H1 (cell line): Measurements from ENCODE around the gene TGFBR2. TPM values are rescaled to one million over a fixed set of nuclear protein-coding genes. Genes with fewer than 3 reads are reported as not detected.

Experiments
- CTCF ChIA-PET: fragments of 300-600 bp; sonication (Branson Sonifier 250); formaldehyde crosslinking; loops from one replicate; lab custom pipeline; 2021; ENCODE audit not compliant: partially characterized antibody; lab: Charles Lee
- POLR2A ChIA-PET: fragments of 300-600 bp; sonication (Branson Sonifier 250); formaldehyde crosslinking; loops from one replicate; lab custom pipeline; 2021; ENCODE audit warnings: inconsistent platforms; ENCODE audit not compliant: partially characterized antibody; lab: Charles Lee
- DNase-seq, 2 experiments: peaks; one replicate each; pipeline versions ENCODE4 v3.0.0 to v3.0.0-alpha.2; 2010 to 2022; ENCODE audit warnings: low spot score in 2 of 2, low read depth in 1 of 2, mixed read lengths in 1 of 2
- FAIRE-seq: peaks from 2 replicates; lab custom pipeline; 2011; peaks lifted over from hg19 to GRCh38; lab: Jason Lieb, UNC
- H2AFZ ChIP-seq: 2 replicates; pipeline ENCODE4 v1.8.1; 2012; ENCODE audit warnings: low read length, inconsistent platforms
- H2AK5ac ChIP-seq: 2 replicates; pipeline ENCODE4 v1.6.1; 2013; ENCODE audit warnings: low read depth, low read length
- H2BK120ac ChIP-seq: replicated peaks from 2 replicates; pipeline ENCODE3; 2013; ENCODE audit warnings: low read depth, low read length, inconsistent platforms
- H2BK12ac ChIP-seq: 2 replicates; pipeline ENCODE4 v1.6.1; 2013; ENCODE audit warnings: low read depth, low read length
- H2BK15ac ChIP-seq: 2 replicates; pipeline ENCODE4 v1.6.1; 2013; ENCODE audit warnings: low read length
- H2BK20ac ChIP-seq: 2 replicates; pipeline ENCODE4 v1.6.1; 2013; ENCODE audit warnings: low read length
- H2BK5ac ChIP-seq: 2 replicates; pipeline ENCODE4 v1.6.1; 2013; ENCODE audit warnings: low read depth, low read length
- H3K14ac ChIP-seq: 2 replicates; pipeline ENCODE4 v1.6.1; 2013; ENCODE audit warnings: inconsistent platforms; ENCODE audit not compliant: insufficient read length
- H3K18ac ChIP-seq: 2 replicates; pipeline ENCODE4 v1.6.1; 2013; ENCODE audit warnings: low read length; ENCODE audit errors: extremely low read depth
- H3K23ac ChIP-seq: 2 replicates; pipeline ENCODE4 v1.6.1; 2013; ENCODE audit warnings: inconsistent platforms; ENCODE audit not compliant: insufficient read length
- H3K23me2 ChIP-seq: 2 replicates; pipeline ENCODE4 v1.6.1; 2013; ENCODE audit warnings: low read depth, low read length
- H3K27ac ChIP-seq: 2 replicates; pipeline ENCODE4 v1.6.1; 2011; ENCODE audit warnings: low read depth, low read length, inconsistent platforms
- H3K27me3 ChIP-seq, 4 experiments: replicated peaks in 1 of 4; 1 replicate in 1 of 4; 2 replicates in 3 of 4; pipeline versions ENCODE4 v1.6.1 to v1.8.1; 2011 to 2013; ENCODE audit warnings: low read length in 3 of 4, mild to moderate bottlenecking in 3 of 4, inconsistent platforms in 2 of 4, mixed read lengths in 2 of 4, moderate library complexity in 1 of 4; ENCODE audit not compliant: control insufficient read depth in 3 of 4, insufficient read depth in 3 of 4; ENCODE audit errors: extremely low read depth in 1 of 4
- H3K36me3 ChIP-seq, 4 experiments: 2 replicates each; pipeline versions ENCODE4 v1.6.1 to v1.8.1; 2011 to 2013; ENCODE audit warnings: mild to moderate bottlenecking in 4 of 4, low read length in 3 of 4, moderate library complexity in 2 of 4, control low read depth in 1 of 4, inconsistent platforms in 1 of 4; ENCODE audit not compliant: insufficient read depth in 4 of 4, control insufficient read depth in 2 of 4
- H3K4ac ChIP-seq: replicated peaks from 2 replicates; pipeline ENCODE3; 2013; ENCODE audit warnings: low read length, low read depth, mixed read lengths, inconsistent platforms; ENCODE audit not compliant: insufficient read length
- H3K4me1 ChIP-seq, 4 experiments: replicated peaks in 1 of 4; 1 replicate in 1 of 4; 2 replicates in 3 of 4; pipeline versions ENCODE4 v1.6.1 to v1.8.1; 2011 to 2013; ENCODE audit warnings: low read length in 3 of 4, inconsistent platforms in 2 of 4, mixed read lengths in 1 of 4; ENCODE audit not compliant: insufficient read depth in 4 of 4, control insufficient read depth in 3 of 4
- H3K4me2 ChIP-seq, 2 experiments: 2 replicates each; pipeline versions ENCODE4 v1.6.1 to v1.8.1; 2011 to 2013; ENCODE audit warnings: low read depth in 2 of 2, low read length in 2 of 2, control low read depth in 1 of 2, inconsistent platforms in 1 of 2, mild to moderate bottlenecking in 1 of 2; ENCODE audit not compliant: insufficient read depth in 1 of 2
- H3K4me3 ChIP-seq, 4 experiments: fragments of 200-600, 300-600 bp in 1 of 4; sonication (generic), shearing (Covaris generic), sonication (Bioruptor Twin) in 1 of 4; 2 replicates each; pipeline versions ENCODE4 v1.5.1 to v1.8.1; 2011 to 2016; ENCODE audit warnings: low read length in 4 of 4, low read depth in 3 of 4, control low read depth in 2 of 4, inconsistent platforms in 2 of 4, mild to moderate bottlenecking in 2 of 4, mixed read lengths in 1 of 4, moderate library complexity in 1 of 4; ENCODE audit not compliant: insufficient read depth in 2 of 4; ENCODE audit errors: extremely low read depth in 1 of 4
- H3K56ac ChIP-seq: replicated peaks from 2 replicates; pipeline ENCODE3; 2013; ENCODE audit warnings: low read depth, mild to moderate bottlenecking, mixed read lengths, low read length, inconsistent platforms; ENCODE audit not compliant: insufficient read length
- H3K79me1 ChIP-seq: 2 replicates; pipeline ENCODE4 v1.6.1; 2013; ENCODE audit warnings: low read depth, low read length, control low read depth
- H3K79me2 ChIP-seq, 2 experiments: 2 replicates each; pipeline versions ENCODE4 v1.6.1 to v1.8.1; 2012 to 2013; ENCODE audit warnings: low read length in 2 of 2, mild to moderate bottlenecking in 2 of 2, inconsistent platforms in 1 of 2; ENCODE audit not compliant: insufficient read depth in 2 of 2, control insufficient read depth in 1 of 2
- H3K9ac ChIP-seq, 4 experiments: replicated peaks in 1 of 4; 1 replicate in 1 of 4; 2 replicates in 3 of 4; pipeline versions ENCODE4 v1.6.1 to v1.8.1; 2011 to 2013; ENCODE audit warnings: low read depth in 3 of 4, low read length in 3 of 4, control low read depth in 2 of 4, mild to moderate bottlenecking in 2 of 4, moderate library complexity in 2 of 4, inconsistent platforms in 1 of 4; ENCODE audit errors: extremely low read depth in 1 of 4
- H3K9me3 ChIP-seq, 2 experiments: 2 replicates each; pipeline versions ENCODE4 v1.6.1 to v1.8.1; 2012 to 2013; ENCODE audit warnings: mild to moderate bottlenecking in 2 of 2, moderate library complexity in 2 of 2, control low read depth in 1 of 2, inconsistent platforms in 1 of 2, low read depth in 1 of 2, low read length in 1 of 2, mixed read lengths in 1 of 2; ENCODE audit not compliant: insufficient read depth in 2 of 2
- H4K20me1 ChIP-seq, 2 experiments: replicated peaks in 1 of 2; 2 replicates each; pipeline versions ENCODE3 to v1.8.1; 2011 to 2013; ENCODE audit warnings: inconsistent platforms in 2 of 2, low read length in 2 of 2, mild to moderate bottlenecking in 1 of 2; ENCODE audit not compliant: insufficient read depth in 2 of 2, control insufficient read depth in 1 of 2
- H4K5ac ChIP-seq: 2 replicates; pipeline ENCODE4 v1.6.1; 2013; ENCODE audit warnings: low read length, low read depth, mixed read lengths, inconsistent platforms; ENCODE audit not compliant: insufficient read length
- H4K8ac ChIP-seq: 2 replicates; pipeline ENCODE4 v1.8.0; 2013; ENCODE audit warnings: mild to moderate bottlenecking, moderate library complexity, low read length, inconsistent platforms; ENCODE audit not compliant: insufficient read depth; ENCODE audit errors: extremely low read depth
- H4K91ac ChIP-seq: replicated peaks from 2 replicates; pipeline ENCODE3; 2013; ENCODE audit warnings: low read length, mixed read lengths, inconsistent platforms; ENCODE audit not compliant: insufficient read length
- JUN ChIP-seq: IDR thresholded peaks from 2 replicates; pipeline ENCODE4 v1.6.1; 2011; ENCODE audit warnings: low read depth, mild to moderate bottlenecking, improper control_type of control experiment, low read length
- KDM1A ChIP-seq: fragments of 200-600, 300-600 bp; sonication (generic); IDR thresholded peaks from 2 replicates; pipeline ENCODE4 v1.7.1; 2016; ENCODE audit warnings: mild to moderate bottlenecking, low read length, borderline replicate concordance
- RNF2 ChIP-seq: fragments of 200-900, 300-1000 bp; sonication (generic); IDR thresholded peaks from 2 replicates; pipeline ENCODE4 v1.7.1; 2016; ENCODE audit warnings: borderline replicate concordance, low read depth, mild to moderate bottlenecking, antibody characterized with exemption, low read length; ENCODE audit not compliant: poor library complexity, severe bottlenecking; ENCODE audit errors: missing control alignments
- WGBS, 2 experiments: shearing (Covaris generic) in 1 of 2; methylation state at CpG; one replicate each; pipeline versions ENCODE4 v1.1.6 to v1.1.7; 2013 to 2015; ENCODE audit warnings: low lambda C conversion rate in 2 of 2, mixed read lengths in 2 of 2, inconsistent platforms in 1 of 2, low coverage in 1 of 2, missing lambda C conversion rate in 1 of 2; ENCODE audit not compliant: insufficient replicate concordance in 2 of 2, insufficient coverage in 1 of 2, insufficient read length in 1 of 2; ENCODE audit errors: extremely low coverage in 1 of 2, missing lambda C conversion rate in 1 of 2; 5-methylcytosine and 5-hydroxymethylcytosine counted together
- polyA plus RNA-seq, 7 experiments: library from polyadenylated mRNA; depleted of rRNA in 3 of 7; stranded (reverse) in 5 of 7; unstranded in 2 of 7; fragments of >200 nt in 5 of 7; fragments of 200-250 nt in 2 of 7; gene quantifications; 1 replicate in 5 of 7; 2 replicates in 1 of 7; 4 replicates in 1 of 7; pipeline versions ENCODE4 v1.2.1 to v1.2.3, GENCODE V29; 2011 to 2013; ENCODE audit warnings: missing spikeins in 2 of 7, mixed read lengths in 2 of 7
- total RNA-seq: library from RNA; stranded (reverse); fragmentation: NEBNext Ultra II Directional; extraction: Animal tissue kit (Norgen Biotek cat#: 25700); gene quantifications from 2 replicates; pipeline ENCODE4 v1.2.1, GENCODE V29; 2021

The TGFBR2 gene
- total and polyA plus RNA-seq, 2 of the 8 experiments (the other 6 are each of a cell fraction or from before 2014, with no cell fraction given), result 4.2 to 7.4 TPM

- no peak overlapping the region for H3K4me2 ChIP-seq
- H4K91ac ChIP-seq, result no peak overlapping the region
- no peaks in the 10 kb centered on the region for H3K79me2 ChIP-seq
- no peak overlapping the region for H3K56ac ChIP-seq
- no peak overlapping the region for H3K4me3 ChIP-seq
- H3K9me3 ChIP-seq, result no peaks in the 10 kb centered on the region
- no peak overlapping the region for H3K18ac ChIP-seq
- H3K14ac ChIP-seq, result no peak overlapping the region
- no peak overlapping the region for H4K5ac ChIP-seq
- H2BK5ac ChIP-seq, result no peak overlapping the region
- H2AK5ac ChIP-seq, result no peak overlapping the region
- no peaks in the 10 kb centered on the region for H3K79me1 ChIP-seq
- no peak overlapping the region for H3K4ac ChIP-seq
- POLR2A ChIA-PET, result no interaction called here
- H4K8ac ChIP-seq, result no peak overlapping the region
- H3K23me2 ChIP-seq, result no peaks in the 10 kb centered on the region; the same call in 1 of the 2 replicates
- H3K36me3 ChIP-seq, result no peaks in the 10 kb centered on the region
- no peak overlapping the region for H2AFZ ChIP-seq
- H3K9ac ChIP-seq, result no peak overlapping the region
- H3K4me1 ChIP-seq, result no peaks in the 10 kb centered on the region
- no peak overlapping the region for H2BK12ac ChIP-seq
- CTCF ChIA-PET, result no interaction called here
- no peak for DNase-seq
- TF ChIP-seq JUN, result no peak
- TF ChIP-seq RNF2, result no peak
- no peak for TF ChIP-seq KDM1A
- no peaks in the 10 kb centered on the region for H4K20me1 ChIP-seq
- no peak overlapping the region for H3K27ac ChIP-seq
- H2BK120ac ChIP-seq, result no peak overlapping the region
- no peak overlapping the region for H3K23ac ChIP-seq
- no peak overlapping the region for H2BK20ac ChIP-seq
- H2BK15ac ChIP-seq, result no peak overlapping the region
- WGBS, 2 experiments, result 72% methylated on average over 2 of the region's 2 CpGs; no CpG with 5 or more reads in 1 of the 2 experiments
- H3K27me3 ChIP-seq, result no peaks in the 10 kb centered on the region
- FAIRE-seq, result no peak
Measured at GRCh38 chr3:30587904-30588303, 18.5 kb upstream of the TGFBR2 start.
